HG03521 (cell line): ENCODE data around the gene PKDCC.
"Not testable (repeated sequence)": the region's sequence is repeated elsewhere in the genome, so short reads cannot be mapped to it uniquely, and the experiment has no call there.

Experiments
- ATAC-seq: cut with Tn5 transposase; IDR thresholded peaks from one replicate; pipeline ENCODE4 v1.9.1; 2021; ENCODE audit warnings: mild to moderate bottlenecking, moderate library complexity; ENCODE audit not compliant: unreplicated experiment

Gene PKDCC

GRCh38 chr2:42063431-42064171 lies 15.8 kb downstream of the PKDCC start:
- no peak for ATAC-seq

- no peak for ATAC-seq
Measured at GRCh38 chr2:42064417-42064942, 16.7 kb downstream of the PKDCC start.

GRCh38 chr2:42065753-42066152 lies 17.9 kb downstream of the PKDCC start:
- ATAC-seq: not testable (repeated sequence)

GRCh38 chr2:42067001-42067400 lies 19.2 kb downstream of the PKDCC start:
- ATAC-seq: not testable (repeated sequence)

GRCh38 chr2:42067521-42067920 lies 19.7 kb downstream of the PKDCC start:
- no peak for ATAC-seq

GRCh38 chr2:42068571-42069178 lies 20.9 kb downstream of the PKDCC start:
- ATAC-seq: no peak

- ATAC-seq: no peak
Measured at GRCh38 chr2:42069568-42069967, 21.7 kb downstream of the PKDCC start.

GRCh38 chr2:42071791-42072190 lies 24.0 kb downstream of the PKDCC start:
- no peak for ATAC-seq

GRCh38 chr2:42072349-42073118 lies 24.7 kb downstream of the PKDCC start:
- no peak for ATAC-seq

- ATAC-seq: no peak
Measured at GRCh38 chr2:42073739-42074503, 26.1 kb downstream of the PKDCC start.

GRCh38 chr2:42074661-42075060 lies 26.8 kb downstream of the PKDCC start:
- no peak for ATAC-seq

GRCh38 chr2:42076357-42077225 lies 28.8 kb downstream of the PKDCC start:
- ATAC-seq: no peak

GRCh38 chr2:42077343-42077742 lies 29.5 kb downstream of the PKDCC start:
- ATAC-seq: no peak

- no peak for ATAC-seq
Measured at GRCh38 chr2:42079737-42080287, 32.0 kb downstream of the PKDCC start.

- ATAC-seq: not testable (repeated sequence)
Measured at GRCh38 chr2:42081151-42081550, 33.3 kb downstream of the PKDCC start.

- ATAC-seq: no peak
Measured at GRCh38 chr2:42082016-42082415, 34.2 kb downstream of the PKDCC start.

- ATAC-seq: no peak
Measured at GRCh38 chr2:42084231-42084671, 36.4 kb downstream of the PKDCC start.

- not testable (repeated sequence) for ATAC-seq
Measured at GRCh38 chr2:42085070-42085469, 37.2 kb downstream of the PKDCC start.

- ATAC-seq: no peak
Measured at GRCh38 chr2:42085706-42086487, 38.1 kb downstream of the PKDCC start.
